ENCODE data around the gene ADAMTSL5.

ADAMTSL5 gene

GRCh38 chr19:1467490-1468273, 45.1 kb downstream of the ADAMTSL5 start:
- Histone ChIP-seq H3K9ac (ENCODE audit: low read length) (no peak overlapping the region), H3K4me2 (ENCODE audit: low read depth, low read length) (no peak overlapping the region), H3K4me1 (ENCODE audit: low read length) (peaks cover 14% of the 10 kb centered on the region; the same call in 1 of the 2 replicates)

DNA sequence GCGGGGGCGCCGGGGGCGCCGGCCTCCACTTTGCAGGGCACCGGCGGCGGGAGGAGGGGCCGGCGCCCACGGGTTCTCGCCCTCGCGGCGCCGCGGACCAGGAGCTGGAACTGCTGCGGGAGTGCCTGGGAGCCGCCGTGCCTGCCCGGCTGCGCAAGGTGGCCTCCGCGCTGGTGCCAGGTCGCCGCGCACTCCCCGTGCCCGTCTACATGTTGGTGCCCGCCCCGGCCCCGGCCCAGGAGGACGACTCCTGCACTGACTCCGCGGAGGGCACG, 45.7 kb downstream of the ADAMTSL5 start:
- H2AFZ ChIP-seq (ENCODE audit: low read length), result no peak overlapping the region
- H4K20me1 ChIP-seq (ENCODE audit: insufficient read depth, low read length), result peaks cover 13% of the 10 kb centered on the region
- no peak overlapping the region for H3K27ac ChIP-seq (ENCODE audit: low read length)
- H3F3A ChIP-seq (ENCODE audit: insufficient read depth, low read length), result peaks cover 9% of the 10 kb centered on the region; the same call in 1 of the 2 replicates
- H3K27me3 ChIP-seq (replicated peaks; ENCODE audit: insufficient read depth, low read length), result peaks cover 39% of the 10 kb centered on the region
- H3K4me3 ChIP-seq (ENCODE audit: low read length), result no peak overlapping the region
- no peaks in the 10 kb centered on the region for H3K79me2 ChIP-seq (ENCODE audit: low read length)
- no peaks in the 10 kb centered on the region for H3K9me2 ChIP-seq (replicated peaks; ENCODE audit: insufficient read depth, low read length)
- no peak overlapping the region for H3K9ac ChIP-seq (ENCODE audit: low read length)
- H3K36me3 ChIP-seq (replicated peaks; ENCODE audit: insufficient read depth, low read length), result no peaks in the 10 kb centered on the region
- no peak overlapping the region for H3K4me2 ChIP-seq (ENCODE audit: low read depth, low read length)
- no peak for DNase-seq
- TF ChIP-seq EZH2phosphoT487 (IDR thresholded peaks at IDR 0.05; ENCODE audit: low read length) (no peak), EZH2 (optimal IDR thresholded peaks at IDR 0.05; ENCODE audit: low read depth, low read length) (no peak)
- peaks cover 14% of the 10 kb centered on the region; the same call in 1 of the 2 replicates for H3K4me1 ChIP-seq (ENCODE audit: low read length)
- no peaks in the 10 kb centered on the region for H3K9me3 ChIP-seq (replicated peaks; ENCODE audit: insufficient read depth, low read length)

More at GRCh38 chr19:1467490-1468273, 45.1 kb downstream of the ADAMTSL5 start:
- no peaks in the 10 kb centered on the region for H3K36me3 ChIP-seq (replicated peaks; ENCODE audit: insufficient read depth, low read length)
- no peaks in the 10 kb centered on the region for H3K9me3 ChIP-seq (replicated peaks; ENCODE audit: insufficient read depth, low read length)
- H3K27ac ChIP-seq (ENCODE audit: low read length), result no peak overlapping the region
- no peaks in the 10 kb centered on the region for H3K9me2 ChIP-seq (replicated peaks; ENCODE audit: insufficient read depth, low read length)
- TF ChIP-seq EZH2 (optimal IDR thresholded peaks at IDR 0.05; ENCODE audit: low read depth, low read length) (no peak), EZH2phosphoT487 (IDR thresholded peaks at IDR 0.05; ENCODE audit: low read length) (no peak)
- TF ChIP-seq, protein P1, sequence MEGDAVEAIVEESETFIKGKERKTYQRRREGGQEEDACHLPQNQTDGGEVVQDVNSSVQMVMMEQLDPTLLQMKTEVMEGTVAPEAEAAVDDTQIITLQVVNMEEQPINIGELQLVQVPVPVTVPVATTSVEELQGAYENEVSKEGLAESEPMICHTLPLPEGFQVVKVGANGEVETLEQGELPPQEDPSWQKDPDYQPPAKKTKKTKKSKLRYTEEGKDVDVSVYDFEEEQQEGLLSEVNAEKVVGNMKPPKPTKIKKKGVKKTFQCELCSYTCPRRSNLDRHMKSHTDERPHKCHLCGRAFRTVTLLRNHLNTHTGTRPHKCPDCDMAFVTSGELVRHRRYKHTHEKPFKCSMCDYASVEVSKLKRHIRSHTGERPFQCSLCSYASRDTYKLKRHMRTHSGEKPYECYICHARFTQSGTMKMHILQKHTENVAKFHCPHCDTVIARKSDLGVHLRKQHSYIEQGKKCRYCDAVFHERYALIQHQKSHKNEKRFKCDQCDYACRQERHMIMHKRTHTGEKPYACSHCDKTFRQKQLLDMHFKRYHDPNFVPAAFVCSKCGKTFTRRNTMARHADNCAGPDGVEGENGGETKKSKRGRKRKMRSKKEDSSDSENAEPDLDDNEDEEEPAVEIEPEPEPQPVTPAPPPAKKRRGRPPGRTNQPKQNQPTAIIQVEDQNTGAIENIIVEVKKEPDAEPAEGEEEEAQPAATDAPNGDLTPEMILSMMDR (IDR thresholded peaks at IDR 0.05; ENCODE audit: low read length), result no peak
- DNase-seq, result no peak
- H4K20me1 ChIP-seq (ENCODE audit: insufficient read depth, low read length), result peaks cover 14% of the 10 kb centered on the region
- no peaks in the 10 kb centered on the region for H3K79me2 ChIP-seq (ENCODE audit: low read length)
- H3F3A ChIP-seq (ENCODE audit: insufficient read depth, low read length), result peaks cover 9% of the 10 kb centered on the region; the same call in 1 of the 2 replicates
- H3K27me3 ChIP-seq (replicated peaks; ENCODE audit: insufficient read depth, low read length), result peaks cover 40% of the 10 kb centered on the region
- no peak overlapping the region for H2AFZ ChIP-seq (ENCODE audit: low read length)
- no peak overlapping the region for H3K4me3 ChIP-seq (ENCODE audit: low read length)

DNA sequence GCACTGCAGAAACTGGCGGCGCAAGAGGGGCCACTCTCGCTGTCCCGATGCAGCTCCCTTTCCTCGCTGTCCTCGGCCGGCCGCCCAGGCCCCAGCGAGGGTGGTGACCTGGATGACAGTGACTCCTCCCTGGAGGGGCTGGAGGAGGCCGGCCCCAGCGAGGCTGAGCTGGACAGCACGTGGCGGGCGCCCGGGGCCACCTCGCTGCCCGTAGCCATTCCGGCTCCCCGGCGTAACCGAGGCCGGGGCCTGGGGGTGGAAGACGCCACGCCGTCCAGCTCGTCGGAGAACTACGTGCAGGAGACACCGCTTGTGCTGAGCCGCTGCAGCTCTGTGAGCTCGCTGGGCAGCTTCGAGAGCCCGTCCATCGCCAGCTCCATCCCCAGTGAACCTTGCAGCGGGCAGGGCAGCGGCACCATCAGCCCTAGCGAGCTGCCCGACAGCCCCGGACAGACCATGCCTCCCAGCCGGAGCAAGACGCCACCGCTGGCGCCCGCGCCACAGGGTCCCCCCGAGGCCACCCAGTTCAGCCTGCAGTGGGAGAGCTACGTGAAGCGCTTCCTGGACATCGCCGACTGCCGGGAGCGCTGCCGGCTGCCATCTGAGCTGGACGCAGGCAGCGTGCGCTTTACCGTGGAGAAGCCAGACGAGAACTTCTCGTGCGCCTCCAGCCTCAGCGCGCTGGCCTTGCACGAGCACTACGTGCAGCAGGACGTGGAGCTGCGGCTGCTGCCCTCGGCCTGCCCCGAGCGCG, 46.2 kb downstream of the ADAMTSL5 start:
- Histone ChIP-seq H3K36me3 (replicated peaks; ENCODE audit: insufficient read depth, low read length) (no peaks in the 10 kb centered on the region), H3K27ac (ENCODE audit: low read length) (no peak overlapping the region), H4K20me1 (ENCODE audit: insufficient read depth, low read length) (peaks cover 8% of the 10 kb centered on the region), H3K9ac (ENCODE audit: low read length) (no peak overlapping the region), H2AFZ (ENCODE audit: low read length) (no peak overlapping the region), H3K79me2 (ENCODE audit: low read length) (no peaks in the 10 kb centered on the region), H3K4me2 (ENCODE audit: low read depth, low read length) (no peak overlapping the region), H3K9me2 (replicated peaks; ENCODE audit: insufficient read depth, low read length) (no peaks in the 10 kb centered on the region), H3K9me3 (replicated peaks; ENCODE audit: insufficient read depth, low read length) (no peaks in the 10 kb centered on the region), H3K4me3 (ENCODE audit: low read length) (no peak overlapping the region), H3K4me1 (ENCODE audit: low read length) (peaks cover 14% of the 10 kb centered on the region; the same call in 1 of the 2 replicates), H3K27me3 (replicated peaks; ENCODE audit: insufficient read depth, low read length) (peaks cover 34% of the 10 kb centered on the region), H3F3A (ENCODE audit: insufficient read depth, low read length) (peaks cover 6% of the 10 kb centered on the region; the same call in 1 of the 2 replicates)
- DNase-seq, result no peak
- TF ChIP-seq EZH2 (optimal IDR thresholded peaks at IDR 0.05; ENCODE audit: low read depth, low read length), result no peak
- no peak for TF ChIP-seq EZH2phosphoT487 (IDR thresholded peaks at IDR 0.05; ENCODE audit: low read length)
- TF ChIP-seq, protein P1 (IDR thresholded peaks at IDR 0.05; ENCODE audit: low read length), result no peak

Measured in MM.1S (cell line).